ENCODE results near the gene LECT2.
A peak's percentile ranks its signal among the peaks of the same experiment; 100 is the strongest.

LECT2 gene

DNA sequence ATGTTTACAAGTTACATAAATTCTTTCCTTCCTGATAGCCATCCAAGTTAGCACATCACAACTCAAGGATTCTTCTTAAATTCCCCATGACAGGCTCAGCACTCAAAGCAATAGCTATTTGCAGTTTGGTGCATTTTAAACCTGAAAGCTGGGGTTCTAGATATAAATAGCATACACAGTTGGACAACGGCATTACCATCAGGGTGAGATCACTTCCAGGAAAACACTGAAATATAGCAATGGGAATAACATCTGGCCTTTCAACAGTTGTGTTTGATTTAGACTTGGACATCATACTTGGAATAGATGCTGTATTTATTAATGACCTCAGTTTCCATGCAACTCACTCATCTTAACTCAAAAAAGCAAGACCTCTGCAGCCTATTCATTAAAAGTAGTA is 24.7 kb upstream of the LECT2 start:
- TF ChIP-seq, protein P1, sequence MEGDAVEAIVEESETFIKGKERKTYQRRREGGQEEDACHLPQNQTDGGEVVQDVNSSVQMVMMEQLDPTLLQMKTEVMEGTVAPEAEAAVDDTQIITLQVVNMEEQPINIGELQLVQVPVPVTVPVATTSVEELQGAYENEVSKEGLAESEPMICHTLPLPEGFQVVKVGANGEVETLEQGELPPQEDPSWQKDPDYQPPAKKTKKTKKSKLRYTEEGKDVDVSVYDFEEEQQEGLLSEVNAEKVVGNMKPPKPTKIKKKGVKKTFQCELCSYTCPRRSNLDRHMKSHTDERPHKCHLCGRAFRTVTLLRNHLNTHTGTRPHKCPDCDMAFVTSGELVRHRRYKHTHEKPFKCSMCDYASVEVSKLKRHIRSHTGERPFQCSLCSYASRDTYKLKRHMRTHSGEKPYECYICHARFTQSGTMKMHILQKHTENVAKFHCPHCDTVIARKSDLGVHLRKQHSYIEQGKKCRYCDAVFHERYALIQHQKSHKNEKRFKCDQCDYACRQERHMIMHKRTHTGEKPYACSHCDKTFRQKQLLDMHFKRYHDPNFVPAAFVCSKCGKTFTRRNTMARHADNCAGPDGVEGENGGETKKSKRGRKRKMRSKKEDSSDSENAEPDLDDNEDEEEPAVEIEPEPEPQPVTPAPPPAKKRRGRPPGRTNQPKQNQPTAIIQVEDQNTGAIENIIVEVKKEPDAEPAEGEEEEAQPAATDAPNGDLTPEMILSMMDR (conservative IDR thresholded peaks at IDR 0.05; ENCODE audit: low read depth, low read length): no peak
- DNase-seq (ENCODE audit: low read depth): peak; percentile 90
- no peak overlapping the region for H3K4me3 ChIP-seq (ENCODE audit: low read depth, low read length)

GRCh38 chr5:135978993-135979392 is 24.2 kb upstream of the LECT2 start:
- TF ChIP-seq, protein P1 (conservative IDR thresholded peaks at IDR 0.05; ENCODE audit: low read depth, low read length): no peak
- no peak overlapping the region for H3K4me3 ChIP-seq (ENCODE audit: low read depth, low read length)
- DNase-seq (ENCODE audit: low read depth): no peak

- peak; percentile 10 for DNase-seq (ENCODE audit: low read depth)
- TF ChIP-seq, protein P1 (conservative IDR thresholded peaks at IDR 0.05; ENCODE audit: low read depth, low read length): no peak
- H3K4me3 ChIP-seq (ENCODE audit: low read depth, low read length): no peak overlapping the region
Observed at GRCh38 chr5:135978212-135978631, 23.4 kb upstream of the LECT2 start.

DNA sequence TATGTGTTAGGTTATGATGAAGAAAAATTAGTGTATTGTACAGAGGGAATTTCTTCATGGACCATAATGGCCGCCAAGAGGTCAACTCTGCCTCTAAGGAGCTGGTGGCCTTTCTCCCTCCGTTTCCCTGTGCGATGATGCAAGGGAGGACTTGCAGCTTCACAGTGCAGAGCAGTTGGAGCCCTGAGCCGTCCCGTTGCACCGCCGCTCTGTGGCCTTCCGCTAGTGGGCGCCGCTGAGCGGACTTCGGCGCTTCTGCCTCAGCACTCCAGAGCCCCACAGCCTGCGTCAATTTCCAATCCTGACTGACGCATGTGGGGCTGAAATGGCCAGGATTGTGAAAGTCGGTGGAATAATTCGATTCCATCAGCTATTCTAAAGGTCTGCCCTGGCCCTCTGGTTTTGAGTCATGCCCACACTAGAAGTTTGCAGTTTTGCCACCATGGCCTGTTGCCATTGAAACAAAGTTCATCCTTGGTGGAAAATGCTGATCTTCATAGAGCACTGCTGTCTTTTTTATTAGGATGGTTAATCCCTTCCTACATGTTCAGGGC is 22.7 kb upstream of the LECT2 start:
- TF ChIP-seq, protein P1 (conservative IDR thresholded peaks at IDR 0.05; ENCODE audit: low read depth, low read length): peak; percentile 58

GRCh38 chr5:135976216-135976615 is 21.4 kb upstream of the LECT2 start:
- no peak overlapping the region for H3K4me3 ChIP-seq (ENCODE audit: low read depth, low read length)
- DNase-seq (ENCODE audit: low read depth): no peak
- TF ChIP-seq, protein P1 (conservative IDR thresholded peaks at IDR 0.05; ENCODE audit: low read depth, low read length): no peak

More for the DNA sequence above, 22.7 kb upstream of the LECT2 start:
- peak; percentile 38 for DNase-seq (ENCODE audit: low read depth)
- H3K4me3 ChIP-seq (ENCODE audit: low read depth, low read length): no peak overlapping the region

- no peak overlapping the region for H3K4me3 ChIP-seq (ENCODE audit: low read depth, low read length)
- TF ChIP-seq, protein P1 (conservative IDR thresholded peaks at IDR 0.05; ENCODE audit: low read depth, low read length): no peak
- no peak for DNase-seq (ENCODE audit: low read depth)
Observed at GRCh38 chr5:135975122-135975521, 20.3 kb upstream of the LECT2 start.

DNA sequence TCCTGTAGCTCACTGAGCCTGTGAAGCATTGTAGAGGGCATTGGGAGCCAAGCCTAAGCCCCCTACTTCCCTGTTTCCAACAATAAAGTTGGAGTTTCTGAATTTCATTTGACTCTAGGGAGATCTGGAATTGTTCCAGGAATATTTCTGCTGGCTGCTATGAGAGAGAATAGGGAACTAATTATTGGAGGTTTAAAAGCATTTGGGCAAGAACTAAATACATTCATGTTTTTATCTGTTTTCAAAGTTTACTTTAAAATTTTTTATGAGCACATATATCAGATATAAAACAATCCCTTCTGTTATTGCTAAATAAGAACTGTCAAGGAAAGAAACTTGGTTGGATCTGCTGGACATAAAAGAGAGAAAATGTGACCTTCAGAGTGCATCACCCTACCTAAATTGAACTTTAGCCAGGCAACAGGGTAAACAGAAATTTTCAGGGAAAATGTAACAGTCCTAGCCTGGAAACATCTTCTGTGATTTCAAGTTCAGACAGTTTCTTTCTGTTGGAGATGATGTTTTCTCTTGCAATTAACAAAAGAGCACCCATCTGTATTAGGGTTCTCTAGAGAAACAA is 19.3 kb upstream of the LECT2 start:
- no peak overlapping the region for H3K4me3 ChIP-seq (ENCODE audit: low read depth, low read length)
- TF ChIP-seq, protein P1 (conservative IDR thresholded peaks at IDR 0.05; ENCODE audit: low read depth, low read length): no peak
- DNase-seq (ENCODE audit: low read depth): no peak
